ENCODE results near the gene PLXNA3. TPM values are rescaled to one million over a fixed set of nuclear protein-coding genes. Genes with fewer than 3 reads are reported as not detected.

Gene PLXNA3
- polyA plus RNA-seq, 2 donors = 4.3 to 19.0 TPM

- no peaks in the 10 kb centered on the region for H3K9me3 ChIP-seq (ENCODE audit: control insufficient read depth in 2 of 2, insufficient read depth in 1 of 2, low read depth in 1 of 2, low read length in 1 of 2)
- H3K4me3 ChIP-seq (ENCODE audit: low read depth in 1 of 2, low read length in 2 of 2) = no peak overlapping the region
- WGBS, 2 donors = 82 to 91% methylated on average over 9 of the region's 9 CpGs
- H3K36me3 ChIP-seq (ENCODE audit: control insufficient read depth in 2 of 2, insufficient read depth in 2 of 2, low read length in 1 of 2) = peaks cover 0 to 17% of the 10 kb centered on the region in 2 donors
- no peak overlapping the region for H3K27ac ChIP-seq (ENCODE audit: low read depth in 2 of 2, low read length in 1 of 2)
- no peaks in the 10 kb centered on the region for H3K4me1 ChIP-seq (ENCODE audit: control insufficient read depth in 2 of 2, insufficient read depth in 2 of 2, low read length in 1 of 2)
- H3K27me3 ChIP-seq (ENCODE audit: control insufficient read depth in 1 of 2, insufficient read depth in 2 of 2, low read length in 2 of 2) = no peaks in the 10 kb centered on the region
Measured at GRCh38 chrX:154452823-154453222, 5.3 kb upstream of the PLXNA3 start.

DNA sequence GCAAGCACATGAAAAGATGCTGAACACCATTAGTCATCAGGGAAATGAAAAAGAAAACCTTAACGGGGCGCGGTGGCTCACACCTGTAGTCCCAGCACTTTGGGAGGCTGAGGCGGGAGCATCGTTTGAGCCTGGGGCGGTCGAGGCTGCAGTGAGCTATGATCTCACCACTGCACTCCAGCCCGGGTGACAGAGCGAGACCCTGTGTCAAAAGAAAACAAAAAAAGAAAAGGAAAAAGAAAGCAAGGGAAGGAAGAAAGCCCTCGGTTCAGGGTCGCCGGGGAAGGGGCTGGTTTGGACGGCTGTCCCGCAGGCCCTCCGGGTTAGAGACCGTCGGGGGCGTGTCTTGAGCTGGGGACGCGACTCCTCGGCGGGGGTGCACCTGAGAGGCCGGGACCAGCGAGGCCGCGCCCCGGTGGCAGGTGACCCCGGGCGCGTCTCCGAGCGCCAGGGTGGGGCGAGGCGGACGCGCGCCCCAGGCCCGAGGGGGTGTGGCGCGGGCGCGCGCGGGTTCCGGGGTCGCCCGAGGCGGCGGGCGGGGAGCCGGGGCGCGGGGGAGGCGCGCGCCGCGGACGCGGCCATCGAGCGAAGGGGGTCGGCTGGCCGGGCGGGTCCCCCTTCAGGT is 478 bp upstream of the PLXNA3 start:
- H3K4me1 ChIP-seq (ENCODE audit: control insufficient read depth in 2 of 2, insufficient read depth in 2 of 2, low read length in 1 of 2) = peaks cover 0 to 11% of the 10 kb centered on the region in 2 donors
- 2 to 31% methylated on average over 18 to 65 of the region's 65 CpGs for WGBS, 2 donors
- H3K4me3 ChIP-seq (ENCODE audit: low read depth in 1 of 2, low read length in 2 of 2) = peak overlapping the region; percentile 49 to 67
- H3K27ac ChIP-seq (ENCODE audit: low read depth in 2 of 2, low read length in 1 of 2) = peak overlapping the region; percentile 72 to 73
- H3K9me3 ChIP-seq (ENCODE audit: control insufficient read depth in 2 of 2, insufficient read depth in 1 of 2, low read depth in 1 of 2, low read length in 1 of 2) = peaks cover 0 to 4% of the 10 kb centered on the region in 2 donors
- no peaks in the 10 kb centered on the region for H3K27me3 ChIP-seq (ENCODE audit: control insufficient read depth in 1 of 2, insufficient read depth in 2 of 2, low read length in 2 of 2)
- H3K36me3 ChIP-seq (ENCODE audit: control insufficient read depth in 2 of 2, insufficient read depth in 2 of 2, low read length in 1 of 2) = peaks cover 0 to 14% of the 10 kb centered on the region in 2 donors

DNA sequence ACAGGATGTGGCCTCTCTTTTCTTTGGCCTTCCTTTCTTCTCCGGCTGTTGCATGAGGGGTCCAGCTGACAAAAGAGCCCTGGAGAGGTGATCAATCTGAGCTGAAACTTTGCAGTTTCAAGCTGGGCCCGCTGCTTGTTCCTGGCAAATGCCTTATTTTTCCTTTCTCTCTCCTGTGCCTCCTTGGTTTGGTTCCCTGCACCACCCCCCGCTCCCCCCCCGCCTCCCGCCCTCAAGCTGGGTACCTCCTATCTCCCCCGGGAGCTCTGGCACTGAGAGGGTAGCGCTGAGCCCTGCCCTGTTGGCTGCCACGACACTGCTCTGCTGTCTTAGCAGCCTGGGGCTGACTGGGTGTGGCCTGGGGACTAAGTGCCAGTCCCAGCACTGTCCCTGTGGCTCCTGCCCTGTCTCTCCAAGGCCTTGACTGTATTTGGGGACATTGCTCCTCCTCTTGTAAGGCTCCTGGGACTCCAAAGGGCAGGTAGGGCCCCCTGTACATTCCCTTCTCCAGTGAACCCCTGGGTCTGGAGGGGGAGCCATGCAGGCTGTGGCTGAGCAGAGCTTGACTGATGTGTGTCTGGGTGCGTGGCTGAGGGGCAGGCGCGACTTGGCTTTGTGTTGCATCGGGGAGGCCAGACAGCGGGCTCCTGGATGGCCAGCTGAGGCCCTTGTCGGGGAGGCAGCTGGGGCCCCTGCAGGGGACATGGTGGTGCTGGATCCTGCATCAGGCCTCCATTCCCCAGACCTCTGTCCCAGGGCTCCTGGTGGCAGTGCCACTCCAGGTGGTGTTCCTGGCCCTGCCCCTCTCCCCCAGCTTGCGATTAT is 1.1 kb downstream of the PLXNA3 start:
- H3K4me3 ChIP-seq (ENCODE audit: low read depth in 1 of 2, low read length in 2 of 2) = peak overlapping the region; percentile 49 to 67
- H3K27me3 ChIP-seq (ENCODE audit: control insufficient read depth in 1 of 2, insufficient read depth in 2 of 2, low read length in 2 of 2) = no peaks in the 10 kb centered on the region
- peaks cover 0 to 11% of the 10 kb centered on the region in 2 donors for H3K4me1 ChIP-seq (ENCODE audit: control insufficient read depth in 2 of 2, insufficient read depth in 2 of 2, low read length in 1 of 2)
- 22 to 44% methylated on average over 14 to 15 of the region's 15 CpGs for WGBS, 2 donors
- H3K36me3 ChIP-seq (ENCODE audit: control insufficient read depth in 2 of 2, insufficient read depth in 2 of 2, low read length in 1 of 2) = peaks cover 0 to 22% of the 10 kb centered on the region in 2 donors
- peak overlapping the region in 1 of 2 donors; percentile 6 for H3K27ac ChIP-seq (ENCODE audit: low read depth in 2 of 2, low read length in 1 of 2)
- peaks cover 0 to 6% of the 10 kb centered on the region in 2 donors for H3K9me3 ChIP-seq (ENCODE audit: control insufficient read depth in 2 of 2, insufficient read depth in 1 of 2, low read depth in 1 of 2, low read length in 1 of 2)

GRCh38 chrX:154459832-154460231 is 1.8 kb downstream of the PLXNA3 start:
- peaks cover 0 to 11% of the 10 kb centered on the region in 2 donors for H3K4me1 ChIP-seq (ENCODE audit: control insufficient read depth in 2 of 2, insufficient read depth in 2 of 2, low read length in 1 of 2)
- peaks cover 0 to 26% of the 10 kb centered on the region in 2 donors for H3K36me3 ChIP-seq (ENCODE audit: control insufficient read depth in 2 of 2, insufficient read depth in 2 of 2, low read length in 1 of 2)
- WGBS, 2 donors = 45 to 58% methylated on average over 13 to 14 of the region's 14 CpGs
- H3K9me3 ChIP-seq (ENCODE audit: control insufficient read depth in 2 of 2, insufficient read depth in 1 of 2, low read depth in 1 of 2, low read length in 1 of 2) = peaks cover 0 to 6% of the 10 kb centered on the region in 2 donors
- no peaks in the 10 kb centered on the region for H3K27me3 ChIP-seq (ENCODE audit: control insufficient read depth in 1 of 2, insufficient read depth in 2 of 2, low read length in 2 of 2)
- no peak overlapping the region for H3K4me3 ChIP-seq (ENCODE audit: low read depth in 1 of 2, low read length in 2 of 2)
- no peak overlapping the region for H3K27ac ChIP-seq (ENCODE audit: low read depth in 2 of 2, low read length in 1 of 2)

GRCh38 chrX:154460326-154460725 is 2.2 kb downstream of the PLXNA3 start:
- Histone ChIP-seq H3K4me3 (ENCODE audit: low read depth in 1 of 2, low read length in 2 of 2) (no peak overlapping the region), H3K36me3 (ENCODE audit: control insufficient read depth in 2 of 2, insufficient read depth in 2 of 2, low read length in 1 of 2) (peaks cover 0 to 29% of the 10 kb centered on the region in 2 donors), H3K27ac (ENCODE audit: low read depth in 2 of 2, low read length in 1 of 2) (no peak overlapping the region), H3K4me1 (ENCODE audit: control insufficient read depth in 2 of 2, insufficient read depth in 2 of 2, low read length in 1 of 2) (peaks cover 0 to 11% of the 10 kb centered on the region in 2 donors), H3K27me3 (ENCODE audit: control insufficient read depth in 1 of 2, insufficient read depth in 2 of 2, low read length in 2 of 2) (no peaks in the 10 kb centered on the region), H3K9me3 (ENCODE audit: control insufficient read depth in 2 of 2, insufficient read depth in 1 of 2, low read depth in 1 of 2, low read length in 1 of 2) (peaks cover 0 to 6% of the 10 kb centered on the region in 2 donors)
- WGBS, 2 donors = 70 to 83% methylated on average over 26 of the region's 26 CpGs

DNA sequence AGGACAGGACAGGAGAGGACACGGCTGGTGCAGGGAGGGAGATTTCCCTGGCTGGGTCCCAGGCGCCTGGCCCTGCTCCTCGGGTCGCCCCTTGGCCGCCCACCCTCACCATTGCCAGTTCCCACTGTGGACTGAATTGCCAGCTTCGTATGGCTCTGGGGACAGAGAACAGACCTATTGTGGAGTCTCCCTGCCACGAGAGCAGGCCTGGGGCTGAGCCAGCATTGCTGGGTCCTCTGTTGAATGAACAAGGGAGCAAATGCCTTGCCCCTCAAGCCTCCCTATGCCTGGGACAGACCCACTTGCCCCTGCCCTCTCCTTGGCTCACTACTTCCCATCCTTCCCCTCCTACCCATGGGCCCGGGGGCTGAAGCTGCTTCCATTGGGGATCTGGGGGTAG is 4.3 kb downstream of the PLXNA3 start:
- WGBS, 2 donors = 73 to 76% methylated on average over 8 of the region's 8 CpGs
- peaks cover 0 to 6% of the 10 kb centered on the region in 2 donors for H3K9me3 ChIP-seq (ENCODE audit: control insufficient read depth in 2 of 2, insufficient read depth in 1 of 2, low read depth in 1 of 2, low read length in 1 of 2)
- no peak overlapping the region for H3K4me3 ChIP-seq (ENCODE audit: low read depth in 1 of 2, low read length in 2 of 2)
- no peak overlapping the region for H3K27ac ChIP-seq (ENCODE audit: low read depth in 2 of 2, low read length in 1 of 2)
- peaks cover 0 to 41% of the 10 kb centered on the region in 2 donors for H3K36me3 ChIP-seq (ENCODE audit: control insufficient read depth in 2 of 2, insufficient read depth in 2 of 2, low read length in 1 of 2)
- no peaks in the 10 kb centered on the region for H3K27me3 ChIP-seq (ENCODE audit: control insufficient read depth in 1 of 2, insufficient read depth in 2 of 2, low read length in 2 of 2)
- H3K4me1 ChIP-seq (ENCODE audit: control insufficient read depth in 2 of 2, insufficient read depth in 2 of 2, low read length in 1 of 2) = peaks cover 0 to 11% of the 10 kb centered on the region in 2 donors

GRCh38 chrX:154463611-154464220 is 5.6 kb downstream of the PLXNA3 start:
- H3K27ac ChIP-seq (ENCODE audit: low read depth in 2 of 2, low read length in 1 of 2) = no peak overlapping the region
- no peak overlapping the region for H3K4me3 ChIP-seq (ENCODE audit: low read depth in 1 of 2, low read length in 2 of 2)
- H3K9me3 ChIP-seq (ENCODE audit: control insufficient read depth in 2 of 2, insufficient read depth in 1 of 2, low read depth in 1 of 2, low read length in 1 of 2) = peaks cover 0 to 6% of the 10 kb centered on the region in 2 donors
- H3K36me3 ChIP-seq (ENCODE audit: control insufficient read depth in 2 of 2, insufficient read depth in 2 of 2, low read length in 1 of 2) = peaks cover 0 to 51% of the 10 kb centered on the region in 2 donors
- no peaks in the 10 kb centered on the region for H3K27me3 ChIP-seq (ENCODE audit: control insufficient read depth in 1 of 2, insufficient read depth in 2 of 2, low read length in 2 of 2)
- H3K4me1 ChIP-seq (ENCODE audit: control insufficient read depth in 2 of 2, insufficient read depth in 2 of 2, low read length in 1 of 2) = peaks cover 0 to 11% of the 10 kb centered on the region in 2 donors
- WGBS, 2 donors = 88 to 90% methylated on average over 30 to 36 of the region's 36 CpGs

- H3K27me3 ChIP-seq (ENCODE audit: control insufficient read depth in 1 of 2, insufficient read depth in 2 of 2, low read length in 2 of 2) = no peaks in the 10 kb centered on the region
- no peak overlapping the region for H3K27ac ChIP-seq (ENCODE audit: low read depth in 2 of 2, low read length in 1 of 2)
- H3K9me3 ChIP-seq (ENCODE audit: control insufficient read depth in 2 of 2, insufficient read depth in 1 of 2, low read depth in 1 of 2, low read length in 1 of 2) = peaks cover 0 to 6% of the 10 kb centered on the region in 2 donors
- WGBS, 2 donors = 90 to 93% methylated on average over 28 of the region's 28 CpGs
- H3K4me1 ChIP-seq (ENCODE audit: control insufficient read depth in 2 of 2, insufficient read depth in 2 of 2, low read length in 1 of 2) = peaks cover 0 to 4% of the 10 kb centered on the region in 2 donors
- no peak overlapping the region for H3K4me3 ChIP-seq (ENCODE audit: low read depth in 1 of 2, low read length in 2 of 2)
- peaks cover 0 to 59% of the 10 kb centered on the region in 2 donors for H3K36me3 ChIP-seq (ENCODE audit: control insufficient read depth in 2 of 2, insufficient read depth in 2 of 2, low read length in 1 of 2)
Measured at GRCh38 chrX:154464806-154465365, 6.8 kb downstream of the PLXNA3 start.

GRCh38 chrX:154465601-154466000 is 7.5 kb downstream of the PLXNA3 start:
- 91 to 92% methylated on average over 11 to 14 of the region's 14 CpGs for WGBS, 2 donors
- H3K27me3 ChIP-seq (ENCODE audit: control insufficient read depth in 1 of 2, insufficient read depth in 2 of 2, low read length in 2 of 2) = no peaks in the 10 kb centered on the region
- no peak overlapping the region for H3K4me3 ChIP-seq (ENCODE audit: low read depth in 1 of 2, low read length in 2 of 2)
- no peak overlapping the region for H3K27ac ChIP-seq (ENCODE audit: low read depth in 2 of 2, low read length in 1 of 2)
- peaks cover 0 to 66% of the 10 kb centered on the region in 2 donors for H3K36me3 ChIP-seq (ENCODE audit: control insufficient read depth in 2 of 2, insufficient read depth in 2 of 2, low read length in 1 of 2)
- H3K4me1 ChIP-seq (ENCODE audit: control insufficient read depth in 2 of 2, insufficient read depth in 2 of 2, low read length in 1 of 2) = no peaks in the 10 kb centered on the region
- H3K9me3 ChIP-seq (ENCODE audit: control insufficient read depth in 2 of 2, insufficient read depth in 1 of 2, low read depth in 1 of 2, low read length in 1 of 2) = peaks cover 0 to 6% of the 10 kb centered on the region in 2 donors
